Putamen (tissue), 1 donor: ENCODE measurements around the gene PTPN1.
"Not testable (repeated sequence)": the region's sequence is repeated elsewhere in the genome, so short reads cannot be mapped to it uniquely, and the experiment has no call there.

Source experiments
- DNase-seq: peaks from one replicate; pipeline ENCODE4 v3.0.0-alpha.2; 2016; ENCODE audit warnings: low spot score

The PTPN1 gene

GRCh38 chr20:50592282-50593004 lies 82.3 kb downstream of the PTPN1 start:
- DNase-seq, result no peak

DNA sequence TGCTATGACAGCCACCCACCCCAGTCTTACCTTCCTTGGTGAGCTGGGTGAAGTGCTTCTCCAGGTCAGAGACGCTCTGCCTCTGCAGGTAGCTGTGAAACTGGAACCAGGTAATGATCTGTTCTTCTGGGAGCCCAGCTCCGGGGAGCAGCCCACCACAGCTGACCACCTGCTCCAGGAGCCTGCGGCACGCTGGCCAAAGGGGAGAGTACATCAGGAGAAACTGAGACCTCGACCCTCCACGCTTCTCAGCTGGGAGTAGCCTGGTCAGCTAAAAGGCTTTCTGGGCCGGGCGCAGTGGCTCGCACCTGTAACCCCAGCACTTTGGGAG lies 82.8 kb downstream of the PTPN1 start:
- DNase-seq, result no peak

- DNase-seq, result no peak
Measured at GRCh38 chr20:50594231-50594590, 84.0 kb downstream of the PTPN1 start.

DNA sequence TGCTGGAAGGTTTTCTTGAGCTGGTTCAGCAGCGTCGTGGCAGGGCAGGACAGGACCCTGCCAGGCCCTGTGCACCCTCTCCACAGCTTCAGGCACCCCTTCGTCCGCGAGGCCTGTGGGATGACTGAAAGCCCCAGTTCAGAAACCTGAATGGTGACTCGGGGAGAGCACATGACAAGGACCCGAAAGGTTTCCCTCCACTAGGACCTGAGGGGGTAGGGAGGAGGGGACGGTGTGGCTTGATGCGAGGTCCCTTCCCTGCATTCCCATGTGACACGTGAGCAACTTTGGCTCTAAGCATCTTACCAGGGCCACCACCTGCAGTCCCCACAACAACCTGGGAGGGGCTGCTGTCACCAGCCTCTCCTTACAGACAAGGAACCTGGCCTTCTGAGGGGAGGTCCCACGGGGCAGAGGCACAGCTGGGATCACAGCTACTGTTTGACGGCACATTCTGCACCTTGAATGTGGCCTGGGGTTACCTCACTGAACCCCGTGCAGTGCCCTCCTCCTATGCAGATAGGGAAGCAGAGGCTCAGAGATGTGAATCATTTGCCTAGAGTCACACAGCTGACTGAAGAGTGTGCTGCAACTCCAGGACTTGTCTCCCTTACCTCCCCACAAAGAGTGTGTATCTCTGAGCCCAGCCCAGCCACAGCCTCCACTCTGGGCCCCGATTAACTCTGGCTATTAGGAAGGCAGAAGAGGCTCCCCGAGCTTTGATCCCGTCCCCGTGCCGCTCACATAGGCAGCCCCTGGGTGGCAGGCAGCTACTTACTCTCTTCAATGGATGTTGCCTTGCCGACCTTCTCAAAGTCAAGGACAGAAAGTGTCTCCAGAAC lies 84.6 kb downstream of the PTPN1 start:
- no peak for DNase-seq

DNA sequence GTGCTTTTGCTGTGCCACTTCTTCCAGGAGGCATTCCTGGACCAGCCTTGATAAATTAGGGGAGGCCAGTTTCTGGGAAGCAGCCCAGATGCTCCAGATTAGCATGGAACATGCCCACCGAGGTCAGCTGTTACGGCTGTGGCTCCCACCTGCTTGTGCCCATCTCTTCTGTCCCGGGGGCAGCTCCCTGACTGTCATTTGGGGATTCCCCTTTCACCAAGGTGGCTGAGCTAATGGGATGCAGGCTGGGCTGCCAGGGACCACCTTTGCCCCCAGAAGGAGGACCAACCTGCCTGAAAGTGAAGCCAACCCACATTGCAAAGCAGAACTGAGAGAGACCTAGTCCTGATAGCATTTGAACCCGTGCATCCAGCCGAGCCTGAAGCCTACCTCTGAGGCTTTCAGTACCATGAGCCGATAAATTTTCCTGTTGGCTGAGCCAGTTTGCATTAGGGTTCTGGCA lies 85.3 kb downstream of the PTPN1 start:
- no peak for DNase-seq

GRCh38 chr20:50595988-50596693 lies 86.0 kb downstream of the PTPN1 start:
- no peak for DNase-seq

- DNase-seq, result no peak
Measured at GRCh38 chr20:50596694-50597021, 86.5 kb downstream of the PTPN1 start.

DNA sequence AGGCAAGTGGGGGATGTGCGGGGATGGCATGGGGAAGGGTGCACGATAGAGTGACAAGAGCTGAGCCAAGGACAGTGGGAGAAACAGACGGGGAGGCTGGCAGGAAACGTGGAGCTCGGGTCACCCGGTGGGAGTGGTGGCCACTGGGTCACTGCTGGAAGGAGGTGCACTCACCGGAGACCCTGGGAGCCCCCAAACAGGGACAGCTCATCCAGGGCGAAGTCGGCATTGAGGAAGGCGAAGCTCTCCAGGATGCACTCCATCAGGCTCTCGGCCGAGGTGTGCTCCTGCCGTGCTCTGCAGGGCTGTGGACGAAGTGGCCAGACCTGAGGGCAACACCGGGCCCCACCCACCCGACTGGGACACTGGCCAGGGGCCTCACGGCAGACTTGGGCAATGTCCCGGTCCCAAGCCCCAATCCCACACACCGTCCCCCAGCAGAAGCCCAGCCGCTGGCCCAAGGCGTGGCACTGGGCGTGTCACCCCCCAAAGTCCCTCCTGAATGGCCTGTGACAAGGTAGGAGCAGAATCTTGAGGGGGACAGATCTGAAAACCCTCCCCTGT lies 87.3 kb downstream of the PTPN1 start:
- DNase-seq, result no peak

GRCh38 chr20:50598074-50598473 lies 87.9 kb downstream of the PTPN1 start:
- DNase-seq, result no peak

GRCh38 chr20:50598768-50599167 lies 88.6 kb downstream of the PTPN1 start:
- not testable (repeated sequence) for DNase-seq

DNA sequence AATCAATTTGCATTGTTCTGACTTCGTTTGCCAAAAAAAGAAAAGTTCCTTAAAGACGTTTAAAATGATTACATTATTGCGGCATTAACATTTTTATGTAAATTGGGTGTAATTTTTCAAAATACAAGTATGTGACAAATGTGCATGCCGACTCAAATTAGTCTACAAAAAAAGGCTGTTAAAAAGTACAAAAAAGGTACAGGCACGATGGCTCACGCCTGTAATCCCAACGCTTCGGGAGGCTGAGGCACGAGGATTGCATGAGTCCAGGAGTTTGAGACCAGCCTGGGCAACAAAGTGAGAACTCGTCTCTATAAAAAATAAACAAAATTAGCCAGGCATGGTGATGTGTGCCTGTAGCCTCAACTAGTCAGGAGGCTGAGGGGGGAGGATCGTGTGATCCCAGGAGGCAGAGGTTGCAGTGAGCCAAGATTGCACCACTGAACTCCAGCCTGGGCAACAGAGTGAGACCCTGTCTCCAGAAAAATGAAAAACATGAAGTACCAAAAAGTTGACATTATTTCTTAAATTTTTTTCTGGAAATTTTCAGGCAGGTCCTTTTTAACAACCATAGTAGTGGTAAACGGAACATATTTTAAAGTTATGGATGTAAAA lies 90.2 kb downstream of the PTPN1 start:
- no peak for DNase-seq

- no peak for DNase-seq
Measured at GRCh38 chr20:50601511-50602431, 91.6 kb downstream of the PTPN1 start.

GRCh38 chr20:50602432-50603088 lies 92.4 kb downstream of the PTPN1 start:
- no peak for DNase-seq

- no peak for DNase-seq
Measured at GRCh38 chr20:50604451-50604850, 94.3 kb downstream of the PTPN1 start.

- DNase-seq, result no peak
Measured at GRCh38 chr20:50605136-50605535, 95.0 kb downstream of the PTPN1 start.

- no peak for DNase-seq
Measured at GRCh38 chr20:50607436-50607835, 97.3 kb downstream of the PTPN1 start.

GRCh38 chr20:50607850-50608749 lies 97.9 kb downstream of the PTPN1 start:
- DNase-seq, result no peak

GRCh38 chr20:50608750-50609104 lies 98.5 kb downstream of the PTPN1 start:
- DNase-seq, result no peak

DNA sequence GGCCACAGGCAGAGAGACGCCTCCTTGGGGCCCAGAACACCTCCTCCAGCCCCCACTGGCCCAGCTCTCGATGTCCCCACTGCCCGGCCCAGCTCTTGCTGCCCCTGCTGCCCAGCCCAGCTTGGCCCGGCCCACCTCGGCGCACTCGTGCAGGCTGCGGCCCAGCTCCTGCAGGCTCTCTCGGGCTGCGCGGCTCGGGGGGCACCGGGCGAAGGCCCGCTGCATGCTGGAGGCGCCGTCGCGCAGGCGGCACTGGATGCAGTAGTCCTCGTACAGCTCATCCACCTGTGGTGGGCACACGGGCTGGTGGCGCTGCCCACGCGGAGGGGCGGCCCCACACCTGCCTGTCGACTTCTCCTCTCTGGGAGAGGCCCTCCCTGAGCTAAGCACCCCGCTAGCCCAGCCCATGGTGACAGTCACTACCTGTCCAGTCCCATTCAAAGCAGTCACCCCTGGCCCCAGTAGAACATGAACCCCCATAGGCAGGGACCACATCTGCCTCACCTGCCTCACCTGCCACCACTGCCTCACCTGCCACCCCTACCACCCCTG lies 99.3 kb downstream of the PTPN1 start:
- no peak for DNase-seq
